ENCODE results near the gene SIX4.

The SIX4 gene

DNA sequence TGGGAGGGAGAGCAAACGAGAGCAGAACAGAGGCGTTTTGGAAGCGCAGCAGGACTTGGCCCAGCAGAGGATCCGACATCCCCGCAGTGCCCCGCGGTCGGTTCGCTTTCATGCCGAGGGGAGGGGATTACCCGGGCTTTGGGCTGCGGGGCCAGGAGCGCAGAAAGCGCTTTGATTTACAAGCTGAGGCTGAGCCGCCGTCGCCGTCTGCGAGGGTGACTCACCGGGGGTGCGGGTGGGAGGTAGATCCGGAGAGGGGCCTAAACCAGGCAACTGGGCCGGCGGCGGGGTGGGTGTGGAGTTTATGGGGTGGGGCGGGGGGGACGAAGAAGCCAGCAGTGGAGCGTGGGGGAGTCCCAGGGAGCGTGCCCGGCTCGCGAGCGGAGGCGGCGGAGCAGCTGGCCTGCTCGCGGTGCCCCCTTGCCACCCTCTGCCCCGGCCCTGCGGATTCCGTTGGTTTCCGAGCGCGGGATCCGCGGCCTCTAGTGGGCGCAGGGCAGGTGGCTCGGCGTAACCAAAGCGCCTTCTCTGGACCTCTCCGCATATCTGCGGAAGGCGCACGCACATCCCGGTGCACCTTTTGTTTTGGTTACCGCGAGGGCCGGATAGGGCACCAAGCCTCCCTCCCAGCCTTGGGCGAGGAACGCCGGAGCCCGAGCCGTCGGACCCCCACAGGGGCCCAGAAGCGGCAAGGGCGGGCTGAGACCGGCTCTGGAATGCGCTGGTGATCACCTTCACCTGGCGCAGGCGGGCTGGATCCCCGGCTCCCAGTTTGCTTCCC lies 2.6 kb downstream of the SIX4 start:
- DNase-seq: peak; percentile 69

DNA sequence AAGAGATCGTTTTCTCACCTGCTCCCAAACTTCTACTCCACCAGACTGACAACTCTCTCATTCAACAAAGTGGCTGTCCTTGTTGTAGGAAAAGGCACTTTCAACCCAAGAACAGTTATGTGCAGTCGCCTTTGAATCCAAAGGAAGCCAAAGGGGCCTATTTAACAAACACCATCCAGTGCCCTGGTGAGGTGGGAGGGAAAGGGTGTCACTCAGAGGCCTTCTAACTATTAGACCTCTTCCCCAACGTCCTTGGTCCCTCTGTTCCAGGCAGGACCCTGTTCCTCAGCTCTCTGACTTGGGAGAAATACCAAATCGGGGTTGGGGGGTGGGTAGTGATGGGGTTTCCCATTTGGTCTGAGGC lies 3.2 kb downstream of the SIX4 start:
- DNase-seq: no peak

DNA sequence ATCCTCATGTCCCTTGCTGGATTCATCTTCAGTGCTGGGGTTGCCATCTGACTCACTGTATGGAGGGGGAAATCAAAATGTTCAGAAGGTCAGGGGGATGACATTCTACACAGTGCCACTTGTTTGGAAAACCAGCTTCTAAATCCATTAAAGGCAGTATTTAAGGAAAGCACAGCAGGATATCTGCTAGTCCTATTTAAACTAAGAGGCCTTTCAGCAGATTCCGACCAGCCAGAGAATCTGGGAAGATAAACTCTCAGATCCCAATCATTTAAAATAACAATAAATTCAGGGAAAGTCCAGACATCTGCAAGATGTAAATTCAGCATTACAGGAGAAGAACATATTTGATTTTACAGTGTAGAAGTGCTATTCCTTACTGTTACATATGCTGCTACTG lies 3.8 kb downstream of the SIX4 start:
- no peak for DNase-seq

DNA sequence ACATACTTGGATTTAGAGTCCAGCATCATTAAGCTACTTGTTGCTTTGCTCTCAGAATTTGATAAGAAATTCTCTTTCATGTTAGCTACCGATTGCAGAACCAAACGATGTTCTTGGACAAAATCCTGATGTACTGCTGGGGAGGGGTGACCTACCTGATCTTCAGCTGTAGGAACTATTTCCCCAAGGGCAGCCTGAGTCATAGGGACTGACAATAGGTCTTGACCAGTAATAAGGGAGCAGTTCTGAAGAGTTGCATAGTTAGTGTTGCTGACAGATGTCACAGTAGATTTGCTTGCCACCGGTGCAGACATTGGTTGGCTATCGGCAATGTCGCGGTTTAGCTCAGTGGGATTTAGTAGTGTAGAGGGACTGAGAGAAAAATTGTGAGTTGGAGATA lies 10.6 kb downstream of the SIX4 start:
- no peak for DNase-seq

DNA sequence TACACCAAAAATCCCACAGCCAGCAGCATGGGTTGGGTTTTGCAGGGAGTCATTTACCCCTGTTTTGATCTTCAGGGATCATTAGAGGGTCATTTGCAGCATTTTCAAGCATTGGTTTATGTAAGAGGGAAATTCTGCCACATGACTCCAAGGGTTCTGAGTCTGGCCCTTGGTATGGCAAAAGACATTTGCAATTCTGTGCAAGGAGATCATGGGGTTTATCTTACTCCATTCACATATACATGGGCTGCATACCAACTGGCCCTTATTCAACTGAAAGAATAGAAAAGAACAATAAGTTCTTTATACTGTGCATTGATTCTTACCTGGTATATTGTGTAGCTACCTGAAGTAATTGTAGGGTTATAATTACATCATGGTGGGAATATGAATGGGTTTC lies 13.7 kb downstream of the SIX4 start:
- no peak for DNase-seq

DNA sequence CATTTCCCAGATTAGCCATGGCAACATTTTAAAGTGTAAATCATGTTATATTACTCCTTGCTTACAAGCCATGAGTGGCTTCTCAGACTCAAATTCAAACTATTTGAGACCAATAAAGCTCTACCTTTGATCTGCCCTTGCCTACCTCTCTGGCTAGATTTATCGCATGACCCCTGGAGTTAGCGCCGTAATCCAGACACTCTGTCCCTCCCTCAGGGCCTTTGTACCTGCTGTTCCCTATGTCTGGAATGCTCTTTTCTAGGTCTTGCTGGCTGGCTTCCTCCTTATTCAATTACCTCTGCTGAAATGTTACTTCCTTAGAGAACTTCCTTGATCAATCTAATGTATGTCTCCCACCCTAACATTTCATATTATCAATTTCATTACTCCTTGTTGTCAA lies 16.3 kb downstream of the SIX4 start:
- no peak for DNase-seq

DNA sequence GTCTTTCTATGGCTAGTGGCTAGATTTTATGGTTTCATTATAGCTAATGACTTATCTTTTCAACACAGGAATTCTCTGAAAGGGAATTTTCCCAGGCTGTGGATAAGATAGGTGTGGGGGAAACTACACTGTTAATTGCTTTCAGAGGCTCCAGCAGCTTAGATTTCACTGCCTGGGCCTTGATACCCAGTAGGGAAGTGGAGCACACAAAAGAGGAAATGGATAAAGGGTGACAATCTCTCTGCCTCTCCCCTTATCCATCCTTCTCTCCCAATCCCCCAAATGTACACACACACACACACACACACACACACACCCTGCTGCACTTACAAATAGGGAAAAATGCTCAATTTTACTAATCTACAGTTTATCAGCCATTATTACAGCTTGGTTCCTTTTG lies 19.1 kb downstream of the SIX4 start:
- DNase-seq: no peak

DNA sequence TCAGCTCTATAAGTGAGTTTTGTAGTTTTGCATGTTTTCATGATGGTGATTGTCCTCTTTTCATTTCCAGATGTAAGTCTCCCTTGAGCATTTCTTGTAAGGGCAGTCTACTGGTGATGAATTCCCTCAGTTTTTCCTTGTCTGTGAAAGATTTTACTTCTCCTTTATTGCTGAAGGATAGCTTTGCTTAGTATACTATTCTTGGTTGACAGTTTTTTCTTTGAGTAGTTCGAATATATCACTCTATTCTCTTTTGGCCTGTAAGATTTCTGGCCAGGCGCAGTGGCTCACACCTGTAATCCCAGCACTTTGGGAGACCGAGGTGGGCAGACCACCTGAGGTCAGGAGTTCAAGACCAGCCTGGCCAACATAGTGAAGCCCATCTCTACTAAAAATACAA lies 23.6 kb downstream of the SIX4 start:
- DNase-seq: no peak

DNA sequence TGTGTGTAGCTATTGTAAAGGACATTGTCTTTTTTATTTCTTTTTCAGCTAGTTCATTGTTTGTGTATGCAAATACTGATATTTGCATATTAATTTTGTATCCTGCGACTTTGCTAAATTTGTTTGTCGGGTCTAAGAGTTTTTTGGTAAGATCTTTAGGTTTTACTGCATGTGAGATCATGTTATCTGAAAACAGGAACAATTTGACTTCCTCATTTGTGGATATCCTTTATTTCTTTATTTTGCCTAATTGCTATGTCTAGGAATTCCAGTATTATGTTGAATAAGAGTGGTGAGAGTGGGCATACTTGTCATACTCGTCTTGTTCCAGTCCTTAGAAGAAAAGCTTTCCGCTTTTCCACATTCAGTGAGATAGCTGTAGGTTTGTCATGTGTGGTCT lies 28.8 kb downstream of the SIX4 start:
- DNase-seq: no peak

DNA sequence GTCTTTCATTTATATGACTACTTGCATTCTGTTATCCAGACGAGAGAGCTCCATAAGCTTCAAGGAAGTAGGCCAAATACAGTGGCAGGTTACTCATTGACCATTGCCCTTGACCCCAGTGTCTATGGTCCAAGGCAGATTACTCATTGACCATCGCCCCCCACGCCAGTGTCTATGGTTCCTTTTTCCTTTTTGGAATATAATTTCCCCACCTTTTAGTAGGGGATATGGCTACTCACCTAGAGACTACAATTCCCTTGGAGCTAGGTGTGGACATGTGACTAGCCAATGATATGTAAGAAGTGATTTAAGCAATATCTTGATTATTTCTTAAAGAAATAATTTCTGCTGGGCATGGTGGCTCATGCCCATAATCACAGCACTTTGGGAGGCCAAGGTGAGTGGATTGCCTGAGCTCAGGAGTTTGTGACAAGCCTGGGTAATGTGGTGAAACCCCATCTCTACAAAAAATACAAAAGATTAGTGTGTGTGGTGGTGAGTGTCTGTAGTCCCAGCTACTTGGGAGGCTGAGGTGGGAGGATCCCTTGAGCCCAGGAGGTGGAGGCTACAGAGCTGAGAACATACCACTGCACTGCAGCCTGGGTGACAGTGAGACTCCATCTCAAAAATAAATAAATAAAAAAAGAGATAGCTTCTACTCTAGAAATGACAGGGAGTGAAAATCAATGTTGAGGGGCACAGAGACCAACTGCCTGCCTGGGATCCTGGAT lies 32.6 kb downstream of the SIX4 start:
- DNase-seq: no peak

DNA sequence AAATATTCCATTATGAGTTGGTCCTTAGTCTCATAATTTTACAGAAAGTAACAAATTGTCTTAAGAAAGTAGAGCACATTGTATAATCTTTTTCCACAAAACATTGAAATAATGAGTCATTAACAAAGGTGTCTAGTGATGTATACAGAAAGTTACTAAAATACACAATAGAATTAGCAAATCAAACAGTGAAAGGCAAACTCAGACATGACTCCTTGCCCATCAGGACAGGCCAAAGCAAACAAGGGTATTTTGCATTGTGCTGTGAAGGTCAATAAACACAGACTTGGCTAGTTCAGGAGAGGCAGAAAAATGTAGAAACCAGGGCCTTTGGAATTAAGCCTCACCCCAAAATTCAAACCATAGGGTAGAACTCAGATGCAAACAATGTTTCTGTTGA lies 37.3 kb downstream of the SIX4 start:
- DNase-seq: no peak

DNA sequence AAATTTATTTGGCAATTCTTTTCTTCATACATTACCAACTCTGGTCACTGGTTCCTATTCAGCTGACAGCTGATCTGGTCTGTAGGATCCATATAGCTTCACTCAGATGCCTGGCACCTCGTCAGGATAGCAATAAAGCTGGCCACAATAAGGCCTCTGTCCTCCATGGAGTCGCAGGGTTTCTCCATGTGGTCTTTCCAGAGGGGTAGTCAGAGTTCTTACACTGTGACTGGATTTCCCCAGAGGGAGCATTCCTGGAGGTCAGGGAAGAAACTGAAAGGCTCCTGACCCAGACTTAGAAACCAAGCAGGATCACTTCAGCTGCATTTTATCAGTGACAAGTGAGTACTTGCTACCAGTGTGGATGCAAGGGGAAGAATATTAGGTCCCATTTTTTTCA lies 39.9 kb downstream of the SIX4 start:
- DNase-seq: no peak

DNA sequence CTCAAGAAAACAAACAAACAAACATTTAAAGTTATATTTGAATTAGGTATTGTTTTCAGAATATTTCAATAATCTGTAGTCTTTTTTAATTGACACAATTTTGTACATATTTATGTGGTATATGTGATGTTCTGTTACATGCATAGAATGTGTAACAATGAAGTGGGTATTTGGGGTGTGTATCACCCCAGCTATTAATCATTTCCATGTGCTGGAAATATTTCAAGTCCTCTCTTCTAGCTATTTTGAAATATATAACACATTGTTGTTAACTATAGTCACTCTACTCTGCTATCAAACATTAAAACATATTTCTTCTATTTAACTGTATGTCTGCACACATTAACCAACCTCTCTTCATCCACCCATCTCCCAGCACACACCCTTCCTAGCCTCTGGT lies 42.9 kb downstream of the SIX4 start:
- DNase-seq: no peak

DNA sequence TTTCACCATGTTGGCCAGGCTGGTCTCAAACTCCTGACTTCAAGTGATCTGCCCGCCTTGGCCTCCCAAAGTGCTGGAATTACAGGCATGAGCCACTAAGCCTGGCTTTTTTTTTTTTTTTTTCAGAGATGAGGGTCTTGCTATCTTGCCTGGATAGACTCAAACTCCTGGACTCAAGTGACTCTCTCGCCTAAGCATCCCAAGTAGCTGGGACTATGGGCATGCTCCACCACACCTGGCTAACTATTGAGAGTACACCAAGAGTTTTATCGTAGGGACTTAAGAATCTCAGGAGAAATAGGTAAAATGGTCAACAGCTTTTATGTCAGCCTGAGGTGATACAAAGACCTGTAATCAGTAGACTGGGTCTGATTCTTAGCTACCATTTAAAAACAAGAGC lies 43.6 kb downstream of the SIX4 start:
- DNase-seq: no peak

DNA sequence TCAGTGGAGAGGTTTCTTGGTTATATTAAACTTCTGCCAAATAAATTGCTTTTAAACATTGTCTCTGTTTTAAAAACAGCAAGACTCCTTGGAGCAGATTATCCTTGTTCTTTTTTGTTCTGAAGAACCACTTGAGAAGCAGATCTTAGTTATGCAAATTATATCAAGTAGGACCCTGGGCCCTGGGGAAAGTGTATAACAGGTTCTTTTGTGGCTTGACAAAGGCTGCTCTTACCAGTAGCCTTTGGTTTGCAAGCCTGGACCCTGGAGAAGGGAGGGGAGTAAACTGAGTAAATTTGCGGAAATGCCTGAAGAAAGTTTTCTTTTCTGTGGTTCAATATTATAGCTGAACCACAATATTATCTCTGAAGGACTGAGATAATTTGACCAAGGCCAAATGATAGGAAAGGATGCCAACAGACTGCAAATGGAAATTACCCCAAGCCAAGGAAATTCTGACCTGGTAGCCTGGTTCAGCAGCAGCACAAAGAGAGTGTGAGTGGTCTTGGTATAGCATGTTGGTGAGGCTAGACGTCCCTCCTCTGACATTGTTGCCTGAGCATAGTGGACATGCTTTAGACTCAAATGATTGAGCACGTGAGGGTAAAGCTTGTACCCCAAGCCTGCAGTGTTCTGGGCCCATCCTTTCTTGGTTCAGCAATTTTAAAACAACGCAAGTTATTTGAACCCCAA lies 44.4 kb downstream of the SIX4 start:
- DNase-seq: no peak

DNA sequence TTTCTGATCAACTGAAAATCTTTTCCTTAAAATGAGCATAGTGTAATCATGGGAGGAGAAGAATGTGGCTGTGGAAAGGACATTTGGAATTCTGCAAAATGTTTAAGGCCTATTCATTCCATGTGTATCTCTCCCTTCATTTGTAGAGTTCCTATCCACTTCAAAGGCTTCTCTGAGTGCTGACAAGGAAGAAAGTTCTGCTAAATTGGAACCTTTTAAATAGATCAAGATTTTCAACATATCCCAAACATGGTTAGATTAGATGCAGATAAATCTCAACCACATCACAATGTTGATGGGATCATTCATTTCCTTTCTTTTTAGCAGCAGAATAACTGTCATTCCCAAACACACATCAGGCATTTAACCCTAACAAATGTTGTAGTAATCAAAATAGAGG lies 46.5 kb downstream of the SIX4 start:
- no peak for DNase-seq

DNA sequence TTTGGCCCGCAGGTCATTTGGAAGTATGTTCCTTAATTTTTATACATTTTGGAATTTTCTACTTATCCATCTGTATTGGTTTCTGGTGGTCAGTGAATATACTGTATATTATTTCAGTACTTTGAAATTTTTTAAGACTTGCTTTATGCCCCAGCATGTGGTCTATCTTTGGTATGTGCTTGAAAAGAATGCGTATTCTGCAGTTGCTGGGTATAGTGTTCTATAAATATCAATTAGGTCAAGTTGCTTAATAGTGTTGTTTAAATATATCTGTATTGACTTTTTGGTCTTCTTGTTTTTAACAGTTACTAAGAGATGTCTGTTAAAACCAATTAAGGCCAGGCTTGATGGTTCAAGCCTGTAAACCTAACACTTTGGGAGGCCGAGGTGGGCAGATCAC lies 53.2 kb downstream of the SIX4 start:
- no peak for DNase-seq

DNA sequence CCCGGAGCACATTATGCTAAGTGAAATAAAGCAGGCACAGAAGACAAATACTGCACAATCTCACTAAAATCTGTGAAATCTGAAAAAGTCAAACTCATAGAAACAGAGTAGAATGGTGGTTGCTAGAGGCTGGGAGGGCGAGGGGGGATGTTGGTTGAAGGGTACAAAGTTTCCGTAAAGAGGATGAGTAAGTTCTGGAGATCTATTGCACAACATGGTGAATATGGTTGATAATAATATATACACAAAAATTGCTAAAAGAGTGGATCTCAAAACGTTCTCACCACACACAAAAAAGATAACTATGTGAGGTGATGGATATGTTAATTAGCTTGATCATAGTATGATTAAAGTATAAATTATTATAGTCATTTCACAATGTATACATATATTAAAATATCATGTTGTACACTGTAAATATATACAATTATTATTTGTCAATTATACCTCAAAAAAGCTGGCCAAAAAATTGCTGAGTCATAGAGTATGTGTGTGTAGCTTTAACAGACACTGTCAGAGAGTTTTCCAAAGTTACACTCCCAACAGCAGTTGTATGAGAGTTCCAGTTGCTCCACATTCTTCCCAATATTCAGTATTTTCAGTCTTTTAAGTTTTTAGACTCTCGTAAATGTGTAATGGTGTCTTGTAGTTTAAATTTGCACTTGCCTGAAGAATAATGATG lies 55.6 kb downstream of the SIX4 start:
- no peak for DNase-seq

DNA sequence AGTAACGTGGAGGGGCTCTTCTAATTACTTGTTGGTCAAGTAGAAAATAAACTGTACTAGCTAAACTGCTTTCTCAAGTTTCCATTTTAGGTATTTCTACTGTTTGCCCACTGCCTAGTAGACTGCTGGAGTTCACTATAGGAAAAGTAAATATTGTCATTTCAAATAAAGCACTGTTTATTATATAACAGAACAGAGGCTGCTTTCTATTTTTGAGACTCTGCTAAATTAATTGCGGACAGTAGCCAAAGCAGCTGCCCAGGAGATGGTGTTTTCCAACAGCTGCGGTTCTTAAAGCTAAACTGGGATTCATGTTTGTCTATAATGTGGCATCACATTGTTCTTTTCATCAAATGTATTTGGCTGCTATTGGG lies 59.0 kb downstream of the SIX4 start:
- DNase-seq: peak; percentile 100

DNA sequence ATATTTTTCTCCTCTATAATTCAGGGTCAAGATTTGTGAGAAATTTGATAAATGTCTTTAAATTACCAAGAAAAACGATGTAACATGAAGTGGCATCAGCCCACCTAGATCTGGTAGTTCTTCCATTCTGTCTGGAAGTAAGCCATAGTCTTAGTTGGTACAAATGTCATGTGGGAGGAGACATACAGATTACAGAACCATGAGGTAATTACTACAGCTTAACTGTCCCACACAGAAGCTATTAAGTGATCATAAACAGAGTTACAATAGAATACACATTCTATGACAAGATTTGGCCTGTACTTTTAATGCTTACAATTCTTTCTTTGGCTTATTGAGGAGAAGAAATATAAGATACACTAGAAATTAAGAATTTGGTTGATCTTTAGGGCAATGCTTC lies 61.2 kb downstream of the SIX4 start:
- DNase-seq: no peak

DNA sequence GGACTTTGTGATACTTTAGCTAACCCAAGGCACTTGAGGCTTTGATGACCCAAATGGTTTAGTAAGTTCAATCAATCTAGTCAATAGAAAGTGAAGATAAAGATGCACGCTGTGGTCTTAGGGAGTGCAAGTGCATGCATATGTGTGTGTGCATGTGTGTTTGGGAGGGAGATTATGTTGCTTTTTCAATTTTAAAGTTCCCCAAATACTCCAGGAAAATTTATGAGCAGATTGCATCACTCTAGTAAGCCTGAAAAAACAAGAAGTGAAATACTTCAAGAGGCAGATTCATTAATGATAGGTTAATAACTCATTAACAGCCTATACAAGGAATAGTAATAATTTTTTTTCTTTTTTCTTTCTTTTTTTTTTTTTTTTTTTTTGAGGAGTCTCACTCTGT lies 62.4 kb downstream of the SIX4 start:
- no peak for DNase-seq
